WERI-Rb-1 (cell line): ENCODE measurements around the gene SVIL.
"Not testable (repeated sequence)": the region's sequence is repeated elsewhere in the genome, so short reads cannot be mapped to it uniquely, and the experiment has no call there.

Source experiments
- DNase-seq: peaks from one replicate; pipeline ENCODE4 v3.0.0-alpha.2; 2020
- H3K27ac ChIP-seq: fragments of 250-450 bp; sonication (Bioruptor Pico); 2 replicates; pipeline ENCODE4 v1.5.1; 2020; ENCODE audit warnings: mild to moderate bottlenecking, moderate library complexity
- H3K27me3 ChIP-seq: fragments of 250-450 bp; sonication (Bioruptor Pico); 2 replicates; pipeline ENCODE4 v1.5.1; 2021; ENCODE audit warnings: mild to moderate bottlenecking, low read depth, moderate library complexity; ENCODE audit not compliant: insufficient read depth, severe bottlenecking
- H3K36me3 ChIP-seq: fragments of 250-450 bp; sonication (Bioruptor Pico); 2 replicates; pipeline ENCODE4 v1.5.1; 2020; ENCODE audit warnings: mild to moderate bottlenecking, moderate library complexity
- H3K4me3 ChIP-seq: 2 replicates; pipeline ENCODE4 v1.5.1; 2011; ENCODE audit warnings: low read depth, mild to moderate bottlenecking, control low read depth, low read length
- H3K9me3 ChIP-seq: fragments of 250-450 bp; sonication (Bioruptor Pico); 2 replicates; pipeline ENCODE4 v1.5.1; 2021; ENCODE audit warnings: mild to moderate bottlenecking, moderate library complexity; ENCODE audit not compliant: severe bottlenecking
- TF ChIP-seq, protein P1 (sequence below): IDR thresholded peaks from 2 replicates; pipeline ENCODE4 v1.5.1; 2011; ENCODE audit warnings: low read depth, mild to moderate bottlenecking, control low read depth, inconsistent platforms, low read length

SVIL gene

GRCh38 chr10:29542723-29543122, 92.0 kb downstream of the SVIL start:
- DNase-seq = no peak
- H3K27ac ChIP-seq = no peak overlapping the region
- TF ChIP-seq, protein P1, sequence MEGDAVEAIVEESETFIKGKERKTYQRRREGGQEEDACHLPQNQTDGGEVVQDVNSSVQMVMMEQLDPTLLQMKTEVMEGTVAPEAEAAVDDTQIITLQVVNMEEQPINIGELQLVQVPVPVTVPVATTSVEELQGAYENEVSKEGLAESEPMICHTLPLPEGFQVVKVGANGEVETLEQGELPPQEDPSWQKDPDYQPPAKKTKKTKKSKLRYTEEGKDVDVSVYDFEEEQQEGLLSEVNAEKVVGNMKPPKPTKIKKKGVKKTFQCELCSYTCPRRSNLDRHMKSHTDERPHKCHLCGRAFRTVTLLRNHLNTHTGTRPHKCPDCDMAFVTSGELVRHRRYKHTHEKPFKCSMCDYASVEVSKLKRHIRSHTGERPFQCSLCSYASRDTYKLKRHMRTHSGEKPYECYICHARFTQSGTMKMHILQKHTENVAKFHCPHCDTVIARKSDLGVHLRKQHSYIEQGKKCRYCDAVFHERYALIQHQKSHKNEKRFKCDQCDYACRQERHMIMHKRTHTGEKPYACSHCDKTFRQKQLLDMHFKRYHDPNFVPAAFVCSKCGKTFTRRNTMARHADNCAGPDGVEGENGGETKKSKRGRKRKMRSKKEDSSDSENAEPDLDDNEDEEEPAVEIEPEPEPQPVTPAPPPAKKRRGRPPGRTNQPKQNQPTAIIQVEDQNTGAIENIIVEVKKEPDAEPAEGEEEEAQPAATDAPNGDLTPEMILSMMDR = no peak
- no peak overlapping the region for H3K4me3 ChIP-seq
- no peaks in the 10 kb centered on the region for H3K36me3 ChIP-seq
- no peaks in the 10 kb centered on the region for H3K9me3 ChIP-seq
- H3K27me3 ChIP-seq = no peaks in the 10 kb centered on the region

- H3K36me3 ChIP-seq = no peaks in the 10 kb centered on the region
- TF ChIP-seq, protein P1 = no peak
- no peaks in the 10 kb centered on the region for H3K9me3 ChIP-seq
- DNase-seq = no peak
- H3K27me3 ChIP-seq = no peaks in the 10 kb centered on the region
- no peak overlapping the region for H3K4me3 ChIP-seq
- H3K27ac ChIP-seq = no peak overlapping the region
These were observed 93.2 kb downstream of the SVIL start for GRCh38 chr10:29541422-29542210.

DNA sequence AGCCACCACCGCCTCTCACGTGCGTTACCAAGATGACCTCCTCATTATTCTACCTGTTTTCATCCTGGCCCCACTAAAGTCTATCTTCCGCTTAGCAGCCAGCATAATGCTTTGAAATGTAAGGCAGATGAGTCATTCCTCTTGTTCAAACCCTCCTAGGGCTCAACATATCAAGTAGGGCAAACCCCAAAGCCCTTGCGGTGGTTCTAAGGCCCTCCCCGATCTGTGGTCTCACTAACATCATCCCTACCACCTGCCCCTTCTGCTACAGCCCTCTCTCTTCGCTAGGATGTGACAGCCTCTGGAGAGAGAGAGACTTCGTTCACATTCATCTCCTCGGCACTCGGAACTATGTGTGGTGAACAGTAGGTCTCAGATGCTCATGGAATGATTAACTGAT, 94.8 kb downstream of the SVIL start:
- no peaks in the 10 kb centered on the region for H3K27me3 ChIP-seq
- H3K4me3 ChIP-seq = no peak overlapping the region
- TF ChIP-seq, protein P1 = no peak
- H3K9me3 ChIP-seq = no peaks in the 10 kb centered on the region
- H3K27ac ChIP-seq = no peak overlapping the region
- no peaks in the 10 kb centered on the region for H3K36me3 ChIP-seq
- DNase-seq = no peak

DNA sequence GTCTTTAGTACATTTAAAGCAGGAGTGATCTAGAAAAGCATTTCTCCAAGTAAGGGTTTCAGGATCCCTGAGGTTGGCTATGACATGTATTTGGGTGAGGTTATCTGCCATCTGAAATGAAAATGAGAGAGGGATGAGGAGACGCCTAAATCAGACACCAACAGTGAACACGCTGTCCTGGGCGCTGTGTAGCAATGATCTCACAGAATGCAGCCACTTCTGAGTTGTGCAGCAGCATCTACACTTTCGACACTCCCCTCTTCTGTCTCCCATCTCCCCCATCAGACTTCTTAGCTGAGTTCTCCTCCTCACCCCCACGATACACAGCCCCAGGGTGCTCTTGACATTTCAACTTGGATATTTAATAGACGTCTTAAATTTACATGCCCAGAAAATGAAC, 95.4 kb downstream of the SVIL start:
- Histone ChIP-seq H3K27me3 (no peaks in the 10 kb centered on the region), H3K36me3 (no peaks in the 10 kb centered on the region), H3K9me3 (no peaks in the 10 kb centered on the region), H3K4me3 (no peak overlapping the region), H3K27ac (no peak overlapping the region)
- no peak for DNase-seq
- TF ChIP-seq, protein P1 = no peak

DNA sequence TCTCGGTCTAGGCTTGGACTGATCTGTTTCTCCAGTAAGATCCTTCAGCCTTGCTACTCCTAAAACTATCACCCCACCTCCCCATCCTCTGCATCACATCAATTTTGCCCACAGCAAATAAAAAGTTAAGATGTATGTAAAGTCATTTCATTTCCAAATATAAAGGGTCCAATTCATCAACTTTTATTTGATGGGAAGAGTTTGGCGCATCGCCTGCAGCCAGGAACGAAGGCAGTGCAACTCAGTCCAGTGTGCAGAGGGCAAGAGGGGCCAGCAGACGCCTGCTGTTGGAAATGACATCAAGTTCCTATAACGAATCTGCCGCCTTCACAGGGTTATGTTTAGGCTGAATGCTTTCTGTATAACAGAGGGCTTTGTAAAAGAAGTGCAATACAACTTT, 97.0 kb downstream of the SVIL start:
- TF ChIP-seq, protein P1 = no peak
- H3K9me3 ChIP-seq = no peaks in the 10 kb centered on the region
- H3K4me3 ChIP-seq = no peak overlapping the region
- no peak for DNase-seq
- H3K36me3 ChIP-seq = no peaks in the 10 kb centered on the region
- H3K27ac ChIP-seq = no peak overlapping the region
- H3K27me3 ChIP-seq = no peaks in the 10 kb centered on the region

DNA sequence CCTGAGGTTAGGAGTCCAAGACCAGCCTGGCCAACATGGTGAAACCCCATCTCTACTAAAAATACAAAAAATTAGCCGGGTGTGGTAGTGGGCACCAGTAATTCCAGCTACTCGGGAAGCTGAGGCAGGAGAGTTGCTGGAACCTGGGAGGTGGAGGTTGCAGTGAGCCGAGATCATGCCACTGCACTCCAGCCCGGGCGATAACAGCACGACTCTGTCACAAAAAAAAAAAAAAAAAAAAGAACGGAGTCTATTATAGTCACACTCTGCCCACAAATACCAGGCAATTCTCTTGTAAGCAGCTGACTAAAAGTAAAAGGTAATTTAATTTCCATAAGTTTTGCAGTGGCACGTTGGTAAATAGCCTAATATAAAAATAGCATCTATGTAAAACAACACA, 98.1 kb downstream of the SVIL start:
- not testable (repeated sequence) for H3K36me3 ChIP-seq, DNase-seq, H3K9me3 ChIP-seq, H3K27ac ChIP-seq, H3K27me3 ChIP-seq, H3K4me3 ChIP-seq
